Measurements from ENCODE around the gene CD24. TPM values are rescaled to one million over a fixed set of nuclear protein-coding genes. Genes with fewer than 3 reads are reported as not detected.

Gene CD24
- total and polyA plus RNA-seq, 7 donors = 0.26 to 1.5 (median 0.69) TPM

DNA sequence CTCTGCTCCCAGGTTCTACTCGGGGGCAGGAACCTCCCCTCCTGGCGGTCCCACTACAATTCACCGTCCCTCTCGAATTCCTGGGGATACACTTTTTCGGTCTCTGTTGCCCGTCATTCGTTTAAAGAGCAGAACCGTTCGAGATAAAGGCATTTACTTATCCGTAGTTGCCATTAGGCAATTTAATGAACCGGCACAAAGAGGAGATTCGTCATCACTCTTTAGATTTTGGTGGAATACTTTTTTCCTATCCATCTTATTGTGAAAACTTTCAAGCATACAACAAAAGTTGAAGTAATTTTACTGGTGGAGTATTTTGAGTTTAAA lies 1.2 kb upstream of the CD24 start:
- Histone ChIP-seq H3K4me3 (peak overlapping the region; percentile 67), H3K27ac (no peak overlapping the region), H3K36me3 (ENCODE audit: insufficient read depth in 1 of 2, low read depth in 1 of 2) (no peaks in the 10 kb centered on the region), H3K4me1 (peaks cover 12% of the 10 kb centered on the region), H3K9me3 (no peaks in the 10 kb centered on the region), H3K27me3 (ENCODE audit: insufficient read depth in 3 of 3, low read length in 2 of 3) (peaks cover 0 to 63% (median 12%) of the 10 kb centered on the region in 3 donors)
- ATAC-seq (no peak), DNase-seq (no peak)
- intact Hi-C loops (cut with DNase I) = loop anchor here in 1 of 2 donors (5.0 kb wide), 1 partner anchor 638 kb away; no protein-coding TSS in a partner anchor
- no peak for TF ChIP-seq CTCF (IDR thresholded peaks at IDR 0.05)
- 2 to 4% (median 4%) methylated on average over 12 of the region's 12 CpGs for WGBS, 3 donors

DNA sequence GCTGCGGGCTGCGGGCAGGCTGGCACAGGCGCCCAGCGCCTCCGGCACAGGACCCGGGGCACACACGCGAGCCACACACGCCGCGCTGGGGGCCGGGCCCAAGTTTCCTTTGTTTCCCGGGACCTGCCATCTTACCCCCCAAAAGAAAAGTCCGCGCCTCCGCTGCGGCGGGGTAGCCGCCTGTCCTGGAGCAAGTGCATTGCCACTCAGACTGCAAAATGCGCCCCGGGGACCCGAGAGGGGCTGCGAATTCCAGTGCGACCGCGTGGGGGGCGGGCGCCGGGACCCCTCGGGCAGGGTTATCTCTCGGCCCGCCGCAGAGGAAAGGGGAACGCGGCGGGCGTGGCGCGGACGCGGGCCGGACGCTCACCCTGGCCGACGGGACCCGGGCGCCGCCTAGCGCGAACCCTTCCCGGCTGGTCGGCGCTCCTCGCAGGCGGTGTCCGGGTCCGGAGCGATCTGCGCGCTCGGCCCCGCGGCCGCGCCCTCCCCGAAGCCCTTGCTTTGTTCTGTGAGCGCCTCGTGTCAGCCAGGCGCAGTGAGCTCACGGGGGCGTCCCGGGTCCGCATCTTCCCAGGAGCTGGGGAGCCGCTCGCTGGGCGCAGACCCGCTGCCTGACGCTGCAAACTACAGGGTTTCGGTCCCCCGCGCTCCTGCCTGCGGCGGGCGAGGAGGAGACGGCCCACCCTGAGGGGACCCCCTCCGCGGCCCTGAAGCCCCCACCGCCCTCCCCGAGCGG lies 639 bp upstream of the CD24 start:
- H3K4me3 ChIP-seq = peak overlapping the region; percentile 67
- no peaks in the 10 kb centered on the region for H3K9me3 ChIP-seq
- ATAC-seq (peak; percentile 73 to 89 (median 82)), DNase-seq (peak; percentile 24 to 60)
- H3K27ac ChIP-seq = no peak overlapping the region
- intact Hi-C loops (cut with DNase I) = loop anchor here in 1 of 2 donors (5.0 kb wide), 1 partner anchor 638 kb away; no protein-coding TSS in a partner anchor
- H3K36me3 ChIP-seq (ENCODE audit: insufficient read depth in 1 of 2, low read depth in 1 of 2) = no peaks in the 10 kb centered on the region
- H3K27me3 ChIP-seq (ENCODE audit: insufficient read depth in 3 of 3, low read length in 2 of 3) = peaks cover 0 to 63% (median 12%) of the 10 kb centered on the region in 3 donors
- H3K4me1 ChIP-seq = peaks cover 12% of the 10 kb centered on the region
- 0 to 1% (median 1%) methylated on average over 32 to 90 of the region's 90 CpGs for WGBS, 3 donors
- peak; percentile 12 for TF ChIP-seq CTCF (IDR thresholded peaks at IDR 0.05)

DNA sequence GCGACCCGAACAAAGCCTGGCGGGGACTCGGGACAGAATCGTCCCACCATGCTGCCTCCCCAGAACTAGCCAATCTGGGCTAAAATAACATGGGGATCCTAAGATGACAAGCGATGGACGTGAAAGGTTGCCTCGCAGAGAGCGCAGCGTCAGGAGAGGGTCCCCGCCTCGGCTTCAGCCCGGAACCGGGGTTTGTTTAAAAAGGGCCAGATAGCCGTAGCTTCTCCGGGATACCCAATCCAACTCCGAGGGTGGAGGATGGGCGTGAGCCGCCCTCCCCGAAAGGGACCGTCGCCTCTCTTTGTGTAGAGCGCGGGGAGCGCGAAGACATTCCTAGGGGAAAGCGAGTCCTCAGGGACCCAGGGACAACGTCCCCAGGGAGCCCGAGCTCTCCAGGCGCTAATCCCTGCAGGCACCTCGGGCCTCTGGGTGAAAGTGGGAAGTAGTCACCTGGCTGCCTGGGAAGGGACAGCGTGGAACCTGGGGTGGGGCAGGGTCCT lies 643 bp downstream of the CD24 start:
- H3K27me3 ChIP-seq (ENCODE audit: insufficient read depth in 3 of 3, low read length in 2 of 3) = peaks cover 0 to 63% (median 12%) of the 10 kb centered on the region in 3 donors
- no peak for DNase-seq
- no peaks in the 10 kb centered on the region for H3K9me3 ChIP-seq
- peak in 1 of 4 donors; percentile 16 for ATAC-seq
- peaks cover 12% of the 10 kb centered on the region for H3K4me1 ChIP-seq
- H3K36me3 ChIP-seq (ENCODE audit: insufficient read depth in 1 of 2, low read depth in 1 of 2) = no peaks in the 10 kb centered on the region
- WGBS, 3 donors = 1 to 2% (median 1%) methylated on average over 32 of the region's 32 CpGs
- intact Hi-C loops (cut with DNase I) = no loop called here
- H3K27ac ChIP-seq = no peak overlapping the region
- TF ChIP-seq CTCF (IDR thresholded peaks at IDR 0.05) = no peak
- peak overlapping the region; percentile 52 for H3K4me3 ChIP-seq

- intact Hi-C loops (cut with DNase I) = no loop called here
Measured at GRCh38 chr6:106973018-106973835, 1.3 kb downstream of the CD24 start.

More at GRCh38 chr6:106973018-106973835, 1.3 kb downstream of the CD24 start:
- Histone ChIP-seq H3K9me3 (no peaks in the 10 kb centered on the region), H3K36me3 (ENCODE audit: insufficient read depth in 1 of 2, low read depth in 1 of 2) (no peaks in the 10 kb centered on the region), H3K27ac (no peak overlapping the region), H3K4me1 (peaks cover 12% of the 10 kb centered on the region), H3K4me3 (peak overlapping the region; percentile 52), H3K27me3 (ENCODE audit: insufficient read depth in 3 of 3, low read length in 2 of 3) (peaks cover 0 to 63% (median 12%) of the 10 kb centered on the region in 3 donors)
- ATAC-seq (peak in 1 of 4 donors; percentile 20), DNase-seq (no peak)
- WGBS, 3 donors = 3% methylated on average over 45 to 49 of the region's 49 CpGs
- TF ChIP-seq CTCF (IDR thresholded peaks at IDR 0.05) = no peak

All from psoas muscle (tissue), 8 donors.